Activated CD8-positive, alpha-beta memory T cell treated with anti-CD3 and anti-CD28 coated beads for 36 hours (primary cell): ENCODE data around the gene EPS15. TPM values are rescaled to one million over a fixed set of nuclear protein-coding genes. Genes with fewer than 3 reads are reported as not detected.
"Not testable (repeated sequence)": the region's sequence is repeated elsewhere in the genome, so short reads cannot be mapped to it uniquely, and the experiment has no call there.

ENCODE experiments used
- CTCF ChIA-PET: fragments of 350-600 bp; sonication (Branson Sonifier 250); formaldehyde crosslinking; loops from one replicate; lab custom pipeline; 2021; ENCODE audit warnings: antibody characterized with exemption; lab: Charles Lee
- POLR2A ChIA-PET: fragments of 350-600 bp; sonication (Branson Sonifier 250); formaldehyde crosslinking; loops from one replicate; lab custom pipeline; 2021; ENCODE audit warnings: antibody characterized with exemption; lab: Charles Lee
- total RNA-seq, 2 experiments: library from RNA; stranded (reverse); gene quantifications; one replicate each; pipeline ENCODE4 v1.2.3, GENCODE V29; 2021

The EPS15 gene
- total RNA-seq, 2 experiments from 2014 or later: 93.5 to 95.5 TPM

DNA sequence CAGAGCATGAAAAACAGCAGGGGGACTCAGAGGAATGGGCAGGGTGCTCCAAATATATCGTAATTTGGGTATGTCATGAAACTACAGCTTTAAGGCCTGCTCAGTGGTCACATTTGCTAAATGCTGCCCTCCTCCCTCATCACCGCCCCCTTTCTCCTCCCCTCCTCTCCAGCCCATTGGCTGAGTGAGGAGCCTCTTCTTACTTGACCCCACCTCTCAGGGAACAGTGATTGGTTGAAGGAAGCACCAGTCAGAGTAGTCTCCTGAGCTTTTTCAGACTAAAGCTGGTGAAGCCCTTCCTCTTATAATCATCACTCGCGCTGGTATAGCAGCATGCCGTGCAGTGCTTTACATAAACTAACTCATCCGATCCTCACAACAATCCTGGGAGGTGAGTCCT is 178.7 kb downstream of the EPS15 start:
- CTCF ChIA-PET: interaction anchor here (0.7 kb wide), 1 partner anchor 13 kb away, joined by 3 read pairs; no protein-coding TSS in a partner anchor
- POLR2A ChIA-PET: no interaction called here

DNA sequence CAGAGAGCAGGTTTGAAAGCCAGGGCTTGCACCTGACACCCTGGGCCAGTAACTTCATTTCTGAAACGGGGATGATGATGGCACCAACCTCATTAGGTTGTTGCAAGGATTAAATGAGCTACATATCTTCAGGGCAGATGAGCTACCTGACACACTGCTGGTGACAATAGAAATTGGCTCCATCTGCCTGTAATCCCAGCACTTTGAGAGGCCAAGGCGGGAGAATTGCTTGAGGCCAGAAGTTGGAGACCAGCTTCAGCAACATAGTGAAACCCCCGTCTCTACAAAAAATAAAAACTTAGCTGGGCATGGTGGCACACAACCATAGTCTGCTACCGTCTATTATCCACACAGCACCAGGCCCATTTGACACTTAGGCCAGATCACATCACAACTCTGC is 182.4 kb downstream of the EPS15 start:
- CTCF ChIA-PET: no interaction called here
- POLR2A ChIA-PET: no interaction called here

GRCh38 chr1:51336004-51336403 is 183.1 kb downstream of the EPS15 start:
- CTCF ChIA-PET: no interaction called here

DNA sequence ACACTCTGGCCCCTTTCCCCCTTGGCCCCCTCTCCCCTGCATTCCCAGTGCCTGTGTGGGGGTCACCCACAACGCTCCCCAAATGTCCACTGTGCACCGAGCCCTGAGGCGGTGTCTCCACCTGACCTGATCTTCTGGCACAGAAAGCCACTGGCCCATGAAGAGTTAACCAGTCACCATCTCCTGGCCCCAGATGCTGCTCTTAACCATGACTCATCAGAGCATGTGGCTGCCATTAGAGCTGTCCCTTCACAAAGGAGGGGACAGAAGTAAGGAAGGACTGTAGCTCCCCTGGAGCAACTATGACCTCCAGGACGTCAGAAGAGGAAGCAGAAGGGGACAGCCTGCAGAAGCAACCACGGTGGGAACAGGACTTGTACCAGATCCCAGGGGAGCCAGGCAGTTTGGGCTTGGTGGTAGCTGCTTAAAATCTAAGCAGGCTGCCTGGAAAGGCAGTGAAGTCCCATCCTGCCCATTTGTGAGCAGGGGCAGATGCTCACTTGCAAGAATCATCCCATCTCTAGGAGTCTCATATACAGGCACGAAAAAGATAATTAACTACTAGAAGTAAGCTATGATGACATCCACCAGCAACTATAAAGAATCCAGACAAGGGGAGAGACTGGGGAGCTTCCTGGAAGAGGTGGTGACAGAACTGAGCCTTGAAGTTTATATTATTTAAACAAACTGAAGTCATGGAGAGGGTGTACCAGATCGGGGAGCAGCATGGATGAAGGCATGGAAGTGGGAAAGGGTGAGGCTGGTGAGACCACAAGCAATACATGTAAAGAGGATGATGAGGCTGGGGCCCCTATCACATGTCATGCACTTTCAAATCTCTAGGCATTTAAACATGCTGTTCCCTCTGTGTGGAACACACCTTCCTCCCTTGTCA is 187.6 kb downstream of the EPS15 start:
- ChIA-PET POLR2A (no interaction called here), CTCF (interaction anchor here (0.7 to 1.2 kb wide), 2 partner anchors 14 to 91 kb away, joined by 3 read pairs; no protein-coding TSS in a partner anchor)

More at GRCh38 chr1:51336004-51336403, 183.1 kb downstream of the EPS15 start:
- POLR2A ChIA-PET: no interaction called here

DNA sequence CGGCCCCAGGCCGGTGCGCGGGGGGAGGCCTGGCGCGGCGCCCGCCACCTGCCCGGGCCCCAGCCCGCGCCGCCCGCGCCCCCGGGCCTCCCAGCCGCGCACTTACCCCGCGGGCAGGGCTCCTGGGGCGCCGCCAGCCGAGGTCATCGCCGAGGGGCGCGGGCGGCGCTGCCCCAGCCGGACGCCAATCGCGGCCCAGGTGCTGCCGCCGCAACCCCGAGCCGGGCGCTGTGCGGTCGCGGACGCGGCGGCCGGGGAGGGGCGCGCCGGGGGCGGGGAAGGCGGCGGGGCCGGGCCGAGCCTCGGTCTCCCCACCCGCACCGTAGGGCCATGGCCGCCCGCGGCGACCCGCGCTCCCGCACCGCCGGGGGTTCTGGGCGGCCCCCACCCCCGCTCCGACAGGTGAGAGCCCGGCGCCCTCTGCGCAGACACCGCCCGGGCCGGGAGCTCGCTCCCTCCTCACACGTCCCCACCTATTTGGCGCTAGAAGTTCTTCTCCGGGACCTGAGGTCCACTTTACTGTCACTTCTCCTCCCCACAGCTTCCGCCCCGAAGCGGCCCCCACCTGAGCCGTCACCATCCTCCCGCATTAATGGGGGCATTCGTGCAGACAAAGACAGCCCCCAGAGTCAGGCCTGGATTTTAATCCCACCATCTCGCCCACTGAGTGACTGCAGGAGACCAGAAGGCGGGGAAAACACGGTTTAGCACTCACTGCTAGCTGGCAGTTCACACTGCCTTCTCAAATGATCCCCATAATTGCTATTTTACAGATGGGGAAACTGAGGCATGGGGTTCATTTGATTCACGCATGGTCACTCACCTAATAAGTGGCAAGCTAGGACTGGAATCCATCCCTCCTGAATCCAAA is 188.5 kb downstream of the EPS15 start, which contains the start of gene TTC39A:
TTC39A (minus strand) TSS at position 232 of the 871 bp plus-strand sequence; CDS start at position 147, 85 bp downstream.
- ChIA-PET POLR2A (no interaction called here), CTCF (interaction anchor here (1.2 kb wide), 1 partner anchor 15 kb away, joined by 3 read pairs; no protein-coding TSS in a partner anchor)

GRCh38 chr1:51329443-51330325 is 189.4 kb downstream of the EPS15 start:
- POLR2A ChIA-PET: no interaction called here
- CTCF ChIA-PET: no interaction called here

- CTCF ChIA-PET: no interaction called here
- POLR2A ChIA-PET: no interaction called here
Observed at GRCh38 chr1:51328926-51329325, 190.1 kb downstream of the EPS15 start.

DNA sequence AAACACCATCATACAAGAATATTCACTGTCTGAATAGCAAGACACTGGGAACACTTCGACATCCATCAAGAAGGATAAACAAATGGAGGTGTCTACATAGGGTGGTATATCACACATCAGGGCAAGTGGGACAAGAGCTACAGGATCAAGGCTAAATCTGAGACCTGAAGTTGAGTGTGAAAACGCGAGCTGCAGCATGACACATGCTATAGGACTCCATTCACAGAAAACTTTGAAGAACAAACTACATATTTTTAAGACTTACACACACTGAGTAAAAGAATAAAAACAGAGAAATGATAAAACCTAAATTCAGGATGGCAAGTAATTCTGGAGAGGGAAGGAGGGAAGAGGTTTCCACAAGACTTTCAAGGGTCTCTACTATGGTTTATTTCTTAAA is 190.8 kb downstream of the EPS15 start:
- ChIA-PET POLR2A (no interaction called here), CTCF (no interaction called here)

GRCh38 chr1:51327386-51327785 is 191.7 kb downstream of the EPS15 start:
- ChIA-PET CTCF (interaction anchor here (1.1 kb wide), 1 partner anchor 9 kb away, joined by 3 read pairs; no protein-coding TSS in a partner anchor), POLR2A (no interaction called here)

GRCh38 chr1:51326839-51327238 is 192.2 kb downstream of the EPS15 start:
- POLR2A ChIA-PET: no interaction called here
- CTCF ChIA-PET: interaction anchor here (1.1 kb wide), 1 partner anchor 9 kb away, joined by 3 read pairs; no protein-coding TSS in a partner anchor

DNA sequence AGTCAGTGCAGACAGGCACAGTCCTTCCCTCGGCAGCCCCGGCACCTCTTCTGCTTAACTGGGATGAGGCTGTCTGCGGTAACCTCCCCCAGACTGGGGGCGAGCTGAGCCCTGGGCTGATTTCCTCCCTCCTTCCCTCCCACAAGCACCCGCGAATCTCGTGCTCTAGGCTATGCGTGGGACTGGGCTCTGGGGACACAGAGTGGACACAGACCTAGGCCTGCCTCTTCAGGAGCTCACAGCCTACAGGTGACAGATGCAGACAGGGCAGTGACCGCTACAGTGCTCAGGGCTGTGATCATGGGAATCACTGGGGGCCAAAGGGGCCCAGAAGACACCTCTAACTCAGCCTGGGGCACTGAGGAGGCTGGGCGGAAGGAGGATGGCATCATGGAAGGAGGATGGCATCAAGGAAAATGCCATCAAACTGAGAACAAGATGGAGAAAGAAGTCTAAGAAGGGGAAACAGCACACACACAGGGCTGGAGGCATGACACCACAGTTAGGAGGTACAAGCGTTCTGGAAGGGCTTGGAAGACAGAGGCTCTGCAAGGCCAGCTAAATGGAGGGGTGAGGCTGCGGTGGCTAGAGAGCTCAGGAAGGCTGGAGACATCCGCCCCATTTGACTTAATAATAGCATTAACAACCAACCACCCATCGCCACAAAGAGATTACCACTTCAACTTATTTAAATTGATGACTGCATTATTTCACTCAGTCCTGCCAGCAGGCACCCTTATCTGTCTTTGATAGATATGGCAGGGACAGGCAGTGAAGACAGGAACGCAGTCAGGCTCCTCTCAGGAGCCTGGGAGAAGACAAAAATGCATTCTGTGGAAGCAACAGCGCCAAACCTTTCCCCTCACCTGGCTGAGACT is 192.9 kb downstream of the EPS15 start:
- ChIA-PET POLR2A (no interaction called here), CTCF (interaction anchor here (1.1 kb wide), 1 partner anchor 8 kb away, joined by 3 read pairs; no protein-coding TSS in a partner anchor)

- ChIA-PET POLR2A (no interaction called here), CTCF (no interaction called here)
Observed at GRCh38 chr1:51325391-51325790, 193.7 kb downstream of the EPS15 start.

DNA sequence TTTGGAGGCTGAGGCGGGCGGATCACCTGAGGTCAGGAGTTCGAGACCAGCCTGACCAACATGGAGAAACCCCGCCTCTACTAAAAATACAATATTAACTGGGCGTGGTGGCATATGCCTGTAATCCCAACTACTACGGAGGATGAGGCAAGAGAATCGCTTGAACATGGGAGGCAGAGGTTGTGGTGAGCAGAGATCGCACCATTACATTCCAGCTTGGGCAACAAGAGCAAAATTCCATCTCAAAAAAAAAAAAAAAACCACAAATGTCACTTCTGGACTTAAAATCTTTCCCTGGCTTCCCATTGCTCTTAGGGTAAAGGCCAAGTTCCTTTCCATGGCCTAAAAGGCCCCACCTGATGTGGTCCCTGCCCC is 194.1 kb downstream of the EPS15 start:
- POLR2A ChIA-PET, CTCF ChIA-PET: not testable (repeated sequence)

GRCh38 chr1:51324251-51325010 is 194.6 kb downstream of the EPS15 start:
- ChIA-PET CTCF (no interaction called here), POLR2A (no interaction called here)

GRCh38 chr1:51323778-51324177 is 195.3 kb downstream of the EPS15 start:
- ChIA-PET CTCF (no interaction called here), POLR2A (no interaction called here)

DNA sequence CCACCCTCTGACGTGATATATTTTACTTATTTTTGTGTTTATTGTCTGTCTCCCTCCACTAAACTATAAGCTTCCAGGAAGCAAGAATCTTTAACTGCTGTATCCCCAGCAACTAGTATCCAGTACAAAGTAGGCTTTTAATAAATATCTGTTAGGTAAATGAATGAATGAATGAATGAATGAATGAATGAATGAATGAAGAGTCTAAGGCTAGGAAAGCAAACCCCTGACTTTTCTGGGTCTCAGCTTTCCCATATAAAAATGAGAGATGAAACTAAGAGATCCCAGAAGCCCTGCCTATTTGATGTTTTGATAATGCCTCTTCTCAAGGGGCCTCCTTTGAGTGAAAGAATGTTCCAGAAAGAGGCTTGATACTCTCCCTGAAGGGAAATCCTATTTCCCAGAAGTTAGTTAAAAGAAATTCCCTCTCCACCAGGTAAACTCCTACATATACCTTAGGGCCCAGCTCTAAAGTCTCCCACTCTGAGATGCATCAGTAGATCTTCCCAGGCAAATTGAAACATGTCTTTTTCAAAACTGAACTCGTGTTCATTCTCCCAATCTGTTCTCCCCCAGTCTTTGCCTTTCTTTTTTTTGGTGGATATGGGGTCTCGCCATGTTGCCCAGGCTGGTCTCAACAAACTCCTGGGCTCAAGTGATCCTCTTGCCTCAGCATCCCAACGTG is 196.5 kb downstream of the EPS15 start:
- ChIA-PET POLR2A (no interaction called here), CTCF (no interaction called here)

DNA sequence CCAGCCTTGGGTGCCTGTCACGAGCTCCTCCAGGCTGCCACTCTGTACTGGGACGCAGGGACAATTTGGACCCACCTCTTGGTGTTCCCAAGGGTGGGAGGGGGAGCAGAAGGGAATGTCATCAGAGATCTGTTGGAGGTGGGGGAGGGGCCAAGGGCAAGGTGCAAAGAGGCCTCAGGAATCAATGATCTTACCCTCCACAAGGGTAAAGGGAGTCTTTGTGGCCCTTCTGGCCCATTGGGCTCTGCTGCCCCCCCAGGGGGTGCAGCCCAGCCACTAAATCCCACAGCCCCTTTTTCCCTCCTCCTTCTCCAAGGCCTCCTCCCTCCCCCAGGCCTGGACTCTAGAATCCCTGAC is 197.2 kb downstream of the EPS15 start:
- POLR2A ChIA-PET: no interaction called here
- CTCF ChIA-PET: interaction anchor here (0.7 kb wide), 1 partner anchor 26 kb away, joined by 3 read pairs; no protein-coding TSS in a partner anchor
